Measurements from ENCODE around the gene AAGAB.

AAGAB gene

GRCh38 chr15:67190326-67190725, 64.1 kb downstream of the AAGAB start:
- Histone ChIP-seq H3K27ac (ENCODE audit: extremely low read depth, low read depth, low read length) (no peak overlapping the region), H3K4me1 (ENCODE audit: control insufficient read depth, insufficient read depth, low read length) (peaks cover 3% of the 10 kb centered on the region; the same call in 1 of the 2 replicates), H3K36me3 (ENCODE audit: control insufficient read depth in 2 of 2, insufficient read depth in 1 of 2, low read length in 2 of 2) (peaks cover 0 to 84% of the 10 kb centered on the region in 2 experiments), H3K9me3 (ENCODE audit: control insufficient read depth, insufficient read depth, low read depth, low read length) (no peaks in the 10 kb centered on the region), H3K4me3 (ENCODE audit: low read depth, low read length) (no peak overlapping the region)
- POLR2A ChIA-PET: no interaction called here
- TF ChIP-seq ZNF488 (tag by site-specific recombination; IDR thresholded peaks at IDR 0.05) (no peak), IKZF3 (tag by site-specific recombination; IDR thresholded peaks at IDR 0.05) (no peak), ZNF544 (tag by site-specific recombination; IDR thresholded peaks at IDR 0.05) (no peak), ZNF335 (tag by site-specific recombination; conservative IDR thresholded peaks at IDR 0.05) (no peak), ZNF292 (tag by site-specific recombination; IDR thresholded peaks at IDR 0.05; ENCODE audit: borderline replicate concordance, low read depth) (no peak), ZNF146 (tag by site-specific recombination; IDR thresholded peaks at IDR 0.05) (no peak), ZNF776 (tag by site-specific recombination; IDR thresholded peaks at IDR 0.05; ENCODE audit: borderline replicate concordance) (no peak), ZNF571 (tag by site-specific recombination; IDR thresholded peaks at IDR 0.05) (no peak)
- CTCF ChIA-PET: no interaction called here

- POLR2A ChIA-PET: no interaction called here
Measured at GRCh38 chr15:67189326-67190051, 65.0 kb downstream of the AAGAB start.

GRCh38 chr15:67188551-67189218, 65.8 kb downstream of the AAGAB start:
- ChIA-PET POLR2A (no interaction called here), CTCF (no interaction called here)
- Histone ChIP-seq H3K9me3 (ENCODE audit: control insufficient read depth, insufficient read depth, low read depth, low read length) (no peaks in the 10 kb centered on the region), H3K36me3 (ENCODE audit: control insufficient read depth in 2 of 2, insufficient read depth in 1 of 2, low read length in 2 of 2) (peaks cover 0 to 84% of the 10 kb centered on the region in 2 experiments), H3K27ac (ENCODE audit: extremely low read depth, low read depth, low read length) (no peak overlapping the region), H3K4me3 (ENCODE audit: low read depth, low read length) (no peak overlapping the region), H3K4me1 (ENCODE audit: control insufficient read depth, insufficient read depth, low read length) (0 out of 2 replicates have a peak, but pooled peaks cover under 1% of the 10 kb centered on the region)
- TF ChIP-seq ZBTB48 (tag by site-specific recombination; IDR thresholded peaks at IDR 0.05) (no peak), ZSCAN18 (tag by site-specific recombination; IDR thresholded peaks at IDR 0.05) (no peak), EGR2 (tag by site-specific recombination; IDR thresholded peaks at IDR 0.05; ENCODE audit: low read depth) (no peak), ZNF571 (tag by site-specific recombination; IDR thresholded peaks at IDR 0.05) (no peak), ZBTB7A (tag by site-specific recombination; IDR thresholded peaks at IDR 0.05; ENCODE audit: low read depth) (no peak), KLF16 (tag by site-specific recombination; IDR thresholded peaks at IDR 0.05) (no peak), ZNF624 (tag by site-specific recombination; IDR thresholded peaks at IDR 0.05) (no peak), ZNF239 (tag by site-specific recombination; IDR thresholded peaks at IDR 0.05) (no peak), ZNF654 (tag by site-specific recombination; IDR thresholded peaks at IDR 0.05; ENCODE audit: low read depth) (no peak), ZNF529 (tag by site-specific recombination; IDR thresholded peaks at IDR 0.05; ENCODE audit: insufficient replicate concordance) (no peak), ZFP69B (tag by site-specific recombination; IDR thresholded peaks at IDR 0.05) (no peak), ZNF404 (tag by site-specific recombination; IDR thresholded peaks at IDR 0.05) (no peak), ZNF580 (tag by site-specific recombination; IDR thresholded peaks at IDR 0.05) (no peak), ZNF501 (tag by site-specific recombination; IDR thresholded peaks at IDR 0.05) (no peak), IKZF3 (tag by site-specific recombination; IDR thresholded peaks at IDR 0.05) (no peak)

More at GRCh38 chr15:67189326-67190051, 65.0 kb downstream of the AAGAB start:
- Histone ChIP-seq H3K4me3 (ENCODE audit: low read depth, low read length) (no peak overlapping the region), H3K27ac (ENCODE audit: extremely low read depth, low read depth, low read length) (no peak overlapping the region), H3K4me1 (ENCODE audit: control insufficient read depth, insufficient read depth, low read length) (peaks cover 3% of the 10 kb centered on the region; the same call in 1 of the 2 replicates), H3K9me3 (ENCODE audit: control insufficient read depth, insufficient read depth, low read depth, low read length) (no peaks in the 10 kb centered on the region), H3K36me3 (ENCODE audit: control insufficient read depth in 2 of 2, insufficient read depth in 1 of 2, low read length in 2 of 2) (peaks cover 0 to 85% of the 10 kb centered on the region in 2 experiments)
- TF ChIP-seq ZNF391 (tag by site-specific recombination; IDR thresholded peaks at IDR 0.05; ENCODE audit: borderline replicate concordance, low read depth) (no peak), ZNF341 (tag by site-specific recombination; IDR thresholded peaks at IDR 0.05; ENCODE audit: low read depth) (peak; percentile 36), HIC1 (tag by site-specific recombination; IDR thresholded peaks at IDR 0.05) (no peak)
- CTCF ChIA-PET: no interaction called here
